Measurements from ENCODE around the gene CCDC178.

Gene CCDC178

DNA sequence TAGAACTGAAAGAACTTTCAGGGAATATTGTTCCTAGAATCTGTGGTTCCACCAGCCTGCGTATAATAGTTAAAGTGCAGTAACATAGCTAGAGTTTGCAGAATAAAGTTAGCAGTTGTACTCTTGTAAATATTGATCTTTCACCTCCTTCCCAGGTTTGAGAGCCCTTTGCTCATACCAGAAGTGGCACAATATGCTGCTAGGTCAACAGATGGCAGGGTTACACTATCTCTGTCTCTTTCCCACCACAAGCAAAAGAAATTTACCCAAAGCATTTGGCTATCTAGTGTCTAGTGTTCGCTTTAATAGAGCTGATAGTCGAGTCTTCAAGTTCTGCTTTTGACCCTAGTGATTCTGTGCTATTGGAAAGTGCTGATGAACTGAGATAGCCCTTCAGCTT lies 548.7 kb downstream of the CCDC178 start:
- ATAC-seq (ENCODE audit: low read depth), result 0 out of 3 replicates have a peak, but pooled peaks have one; percentile 12
- Histone ChIP-seq H3K27ac (ENCODE audit: poor library complexity, severe bottlenecking) (no peak overlapping the region), H3K36me3 (ENCODE audit: low read depth) (no peaks in the 10 kb centered on the region), H3K4me1 (ENCODE audit: insufficient read depth, poor library complexity, severe bottlenecking) (no peaks in the 10 kb centered on the region), H3K27me3 (ENCODE audit: insufficient read depth, poor library complexity, severe bottlenecking) (no peaks in the 10 kb centered on the region), H3K4me3 (ENCODE audit: severe bottlenecking) (no peak overlapping the region), H3K9me3 (ENCODE audit: severe bottlenecking) (no peaks in the 10 kb centered on the region)
- TF ChIP-seq, protein P1, sequence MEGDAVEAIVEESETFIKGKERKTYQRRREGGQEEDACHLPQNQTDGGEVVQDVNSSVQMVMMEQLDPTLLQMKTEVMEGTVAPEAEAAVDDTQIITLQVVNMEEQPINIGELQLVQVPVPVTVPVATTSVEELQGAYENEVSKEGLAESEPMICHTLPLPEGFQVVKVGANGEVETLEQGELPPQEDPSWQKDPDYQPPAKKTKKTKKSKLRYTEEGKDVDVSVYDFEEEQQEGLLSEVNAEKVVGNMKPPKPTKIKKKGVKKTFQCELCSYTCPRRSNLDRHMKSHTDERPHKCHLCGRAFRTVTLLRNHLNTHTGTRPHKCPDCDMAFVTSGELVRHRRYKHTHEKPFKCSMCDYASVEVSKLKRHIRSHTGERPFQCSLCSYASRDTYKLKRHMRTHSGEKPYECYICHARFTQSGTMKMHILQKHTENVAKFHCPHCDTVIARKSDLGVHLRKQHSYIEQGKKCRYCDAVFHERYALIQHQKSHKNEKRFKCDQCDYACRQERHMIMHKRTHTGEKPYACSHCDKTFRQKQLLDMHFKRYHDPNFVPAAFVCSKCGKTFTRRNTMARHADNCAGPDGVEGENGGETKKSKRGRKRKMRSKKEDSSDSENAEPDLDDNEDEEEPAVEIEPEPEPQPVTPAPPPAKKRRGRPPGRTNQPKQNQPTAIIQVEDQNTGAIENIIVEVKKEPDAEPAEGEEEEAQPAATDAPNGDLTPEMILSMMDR (IDR thresholded peaks at IDR 0.05; ENCODE audit: poor library complexity, severe bottlenecking), result peak; percentile 13
- DNase-seq (ENCODE audit: low spot score), result no peak

DNA sequence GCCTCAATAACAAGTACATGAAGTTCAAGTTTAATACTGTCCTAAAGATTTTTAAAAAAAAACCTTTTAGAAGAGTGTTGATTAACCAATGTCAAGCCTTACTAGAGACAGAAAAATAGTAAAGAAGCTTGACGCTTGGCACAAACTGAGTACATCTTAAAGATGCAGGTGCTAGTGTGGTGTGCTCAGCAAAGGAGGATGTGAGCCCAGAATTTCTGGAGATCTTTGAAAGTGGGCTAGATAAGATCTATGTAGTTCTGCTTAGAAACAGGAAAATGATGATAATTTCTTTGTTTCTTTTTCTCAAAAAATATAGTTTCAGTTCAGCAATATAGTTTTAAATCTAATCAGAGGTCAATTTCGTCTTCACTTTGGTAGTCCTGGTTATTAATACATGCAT lies 549.4 kb downstream of the CCDC178 start:
- Histone ChIP-seq H3K36me3 (ENCODE audit: low read depth) (no peaks in the 10 kb centered on the region), H3K4me1 (ENCODE audit: insufficient read depth, poor library complexity, severe bottlenecking) (no peaks in the 10 kb centered on the region), H3K4me3 (ENCODE audit: severe bottlenecking) (no peak overlapping the region), H3K27ac (ENCODE audit: poor library complexity, severe bottlenecking) (no peak overlapping the region), H3K9me3 (ENCODE audit: severe bottlenecking) (no peaks in the 10 kb centered on the region), H3K27me3 (ENCODE audit: insufficient read depth, poor library complexity, severe bottlenecking) (no peaks in the 10 kb centered on the region)
- DNase-seq (ENCODE audit: low spot score) (no peak), ATAC-seq (ENCODE audit: low read depth) (no peak)
- TF ChIP-seq, protein P1 (IDR thresholded peaks at IDR 0.05; ENCODE audit: poor library complexity, severe bottlenecking), result no peak

DNA sequence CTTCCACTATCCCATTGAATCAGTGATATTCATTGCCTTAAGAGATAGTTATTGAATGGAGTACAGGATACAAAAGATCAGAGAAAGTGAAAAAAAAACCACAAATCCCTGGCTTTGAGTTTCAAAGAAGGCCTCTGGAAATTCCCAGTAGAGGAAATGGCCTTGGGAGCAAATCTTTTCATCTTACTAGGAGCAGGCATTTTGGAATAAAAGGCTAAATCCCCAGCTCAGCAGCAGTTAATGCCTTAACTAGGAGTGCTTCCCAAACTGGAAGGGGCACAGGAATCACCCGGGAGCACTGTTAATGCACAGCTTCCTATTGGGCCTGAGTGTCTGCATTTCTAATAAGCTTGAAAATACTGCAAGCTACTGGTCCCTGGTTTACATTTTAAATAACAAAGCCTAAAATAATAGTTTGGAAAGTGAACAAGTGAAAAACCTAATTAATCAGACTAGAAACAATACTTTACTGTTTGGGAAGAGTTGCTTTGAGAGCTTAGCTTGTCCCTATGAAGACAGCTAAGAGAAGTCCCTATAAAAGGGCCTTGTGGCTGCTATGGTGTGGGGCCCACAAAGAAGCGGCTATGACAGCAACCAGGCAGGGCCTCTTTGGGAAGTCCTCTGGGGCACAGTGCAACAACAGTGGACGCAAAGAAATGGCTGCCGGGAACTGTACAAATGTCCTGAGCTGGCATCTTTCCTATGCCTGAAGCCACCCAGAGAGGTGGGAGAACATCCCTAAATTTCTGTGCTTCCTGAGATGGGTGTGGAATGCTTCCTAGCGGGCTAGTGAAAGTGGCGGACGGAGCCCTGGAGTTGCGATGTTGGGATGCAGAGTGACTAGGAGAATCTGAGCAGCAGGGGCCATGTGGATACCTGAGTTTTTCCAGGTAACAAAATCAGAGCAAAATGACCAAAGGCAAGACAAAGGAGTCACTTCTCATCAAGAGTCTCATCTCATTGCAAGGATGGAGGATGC lies 550.6 kb downstream of the CCDC178 start:
- DNase-seq (ENCODE audit: low spot score) (no peak), ATAC-seq (ENCODE audit: low read depth) (no peak)
- no peak overlapping the region for H3K4me3 ChIP-seq (ENCODE audit: severe bottlenecking)
- no peaks in the 10 kb centered on the region for H3K36me3 ChIP-seq (ENCODE audit: low read depth)
- no peaks in the 10 kb centered on the region for H3K9me3 ChIP-seq (ENCODE audit: severe bottlenecking)
- H3K27ac ChIP-seq (ENCODE audit: poor library complexity, severe bottlenecking), result no peak overlapping the region
- H3K27me3 ChIP-seq (ENCODE audit: insufficient read depth, poor library complexity, severe bottlenecking), result no peaks in the 10 kb centered on the region
- TF ChIP-seq, protein P1 (IDR thresholded peaks at IDR 0.05; ENCODE audit: poor library complexity, severe bottlenecking), result no peak
- H3K4me1 ChIP-seq (ENCODE audit: insufficient read depth, poor library complexity, severe bottlenecking), result no peaks in the 10 kb centered on the region

DNA sequence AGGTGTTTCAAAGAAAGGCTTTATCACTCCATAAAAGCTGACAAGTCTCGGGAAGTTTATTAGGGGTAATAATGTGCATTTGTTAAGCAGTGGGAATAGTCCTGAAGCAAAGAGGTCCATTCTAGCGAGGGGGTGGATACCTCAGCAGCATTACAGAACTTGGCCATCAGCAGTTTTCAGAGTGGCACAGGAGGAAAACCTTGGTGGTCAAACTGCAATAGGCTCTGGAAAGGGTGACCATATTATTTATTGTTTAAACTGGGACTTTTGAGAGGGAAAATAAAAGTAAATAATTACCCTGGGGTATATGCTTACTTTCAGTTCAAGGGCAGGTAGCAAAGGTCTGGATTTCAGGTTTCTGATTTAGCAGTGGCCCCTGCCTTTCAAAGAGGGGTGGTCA lies 552.2 kb downstream of the CCDC178 start:
- TF ChIP-seq, protein P1 (IDR thresholded peaks at IDR 0.05; ENCODE audit: poor library complexity, severe bottlenecking), result no peak
- Histone ChIP-seq H3K36me3 (ENCODE audit: low read depth) (no peaks in the 10 kb centered on the region), H3K27me3 (ENCODE audit: insufficient read depth, poor library complexity, severe bottlenecking) (no peaks in the 10 kb centered on the region), H3K4me3 (ENCODE audit: severe bottlenecking) (no peak overlapping the region), H3K4me1 (ENCODE audit: insufficient read depth, poor library complexity, severe bottlenecking) (no peaks in the 10 kb centered on the region), H3K9me3 (ENCODE audit: severe bottlenecking) (no peaks in the 10 kb centered on the region), H3K27ac (ENCODE audit: poor library complexity, severe bottlenecking) (no peak overlapping the region)
- no peak for DNase-seq (ENCODE audit: low spot score)
- no peak for ATAC-seq (ENCODE audit: low read depth)
